Ovary (tissue), 3 donors: ENCODE measurements around the gene ITGB5.

ENCODE experiments used
- POLR2A ChIP-seq: fragments of 450-650 bp; IDR thresholded peaks from one replicate; pipeline ENCODE4 v1.6.1; 2017; ENCODE audit warnings: antibody characterized with exemption, mild to moderate bottlenecking, moderate library complexity
- TF ChIP-seq, protein P1 (sequence below), 3 donors: fragments of 450-650 bp in 2 of 3; fragments of 200-600 bp in 1 of 3; IDR thresholded peaks; one replicate each; pipeline versions ENCODE4 v1.5.1 to v1.8.0; 2016 to 2022; ENCODE audit warnings: antibody characterized with exemption in 3 of 3, mild to moderate bottlenecking in 1 of 3
- donor health status: DM: no; HTN: no; CAD: no.

DNA sequence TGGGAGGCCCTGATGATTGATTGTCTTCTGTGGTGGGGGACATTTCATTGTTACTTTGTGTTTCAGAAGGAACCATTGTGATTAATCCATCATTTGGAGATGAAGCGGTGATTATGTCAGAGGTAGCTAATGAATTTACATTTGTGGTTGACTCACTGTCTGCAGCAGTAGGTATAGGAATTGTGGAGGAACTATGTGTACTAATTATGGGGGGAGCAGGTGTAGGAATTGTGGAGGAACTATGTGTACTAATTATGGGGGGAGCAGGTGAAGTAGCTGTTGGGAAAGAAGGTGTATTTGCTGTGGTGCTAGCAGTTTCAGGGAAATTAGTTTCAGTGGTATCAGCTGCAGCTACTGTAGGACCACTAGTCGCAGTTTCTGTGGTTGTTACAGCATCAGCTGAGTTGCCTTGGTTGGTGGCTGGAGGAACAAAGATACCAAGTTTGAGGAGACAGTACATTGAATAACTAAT lies 40.4 kb upstream of the ITGB5 start:
- TF ChIP-seq, protein P1, sequence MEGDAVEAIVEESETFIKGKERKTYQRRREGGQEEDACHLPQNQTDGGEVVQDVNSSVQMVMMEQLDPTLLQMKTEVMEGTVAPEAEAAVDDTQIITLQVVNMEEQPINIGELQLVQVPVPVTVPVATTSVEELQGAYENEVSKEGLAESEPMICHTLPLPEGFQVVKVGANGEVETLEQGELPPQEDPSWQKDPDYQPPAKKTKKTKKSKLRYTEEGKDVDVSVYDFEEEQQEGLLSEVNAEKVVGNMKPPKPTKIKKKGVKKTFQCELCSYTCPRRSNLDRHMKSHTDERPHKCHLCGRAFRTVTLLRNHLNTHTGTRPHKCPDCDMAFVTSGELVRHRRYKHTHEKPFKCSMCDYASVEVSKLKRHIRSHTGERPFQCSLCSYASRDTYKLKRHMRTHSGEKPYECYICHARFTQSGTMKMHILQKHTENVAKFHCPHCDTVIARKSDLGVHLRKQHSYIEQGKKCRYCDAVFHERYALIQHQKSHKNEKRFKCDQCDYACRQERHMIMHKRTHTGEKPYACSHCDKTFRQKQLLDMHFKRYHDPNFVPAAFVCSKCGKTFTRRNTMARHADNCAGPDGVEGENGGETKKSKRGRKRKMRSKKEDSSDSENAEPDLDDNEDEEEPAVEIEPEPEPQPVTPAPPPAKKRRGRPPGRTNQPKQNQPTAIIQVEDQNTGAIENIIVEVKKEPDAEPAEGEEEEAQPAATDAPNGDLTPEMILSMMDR (IDR thresholded peaks at IDR 0.05) = no peak
- TF ChIP-seq POLR2A = no peak
